HS-5 (cell line): ENCODE measurements around the gene CDC37.
A peak's percentile ranks its signal among the peaks of the same experiment; 100 is the strongest.
"Not testable (repeated sequence)": the region's sequence is repeated elsewhere in the genome, so short reads cannot be mapped to it uniquely, and the experiment has no call there.

Experiments used
- DNase-seq: peaks from one replicate; pipeline ENCODE4 v3.0.0-alpha.2; 2012; ENCODE audit warnings: low read depth

The CDC37 gene

DNA sequence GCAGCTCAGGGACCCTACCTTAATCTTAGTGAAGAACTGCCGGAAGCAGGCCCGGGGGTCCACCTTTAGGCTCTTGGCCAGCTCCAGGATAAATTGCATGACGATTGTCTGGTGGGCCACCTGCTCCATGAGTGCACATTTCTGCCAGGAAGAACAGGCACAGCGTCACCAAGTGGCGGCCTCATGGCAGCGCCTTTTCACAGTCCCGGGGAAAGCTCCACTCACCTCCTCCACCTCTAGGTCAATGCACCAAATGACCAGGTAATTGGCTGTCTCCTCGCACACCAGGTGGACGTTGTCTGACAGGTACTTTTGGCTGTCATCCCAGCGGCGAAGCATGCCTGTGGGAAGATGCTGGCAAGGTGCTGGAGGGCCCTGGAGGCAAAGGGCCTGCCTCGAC, 8.3 kb downstream of the CDC37 start:
- no peak for DNase-seq

DNA sequence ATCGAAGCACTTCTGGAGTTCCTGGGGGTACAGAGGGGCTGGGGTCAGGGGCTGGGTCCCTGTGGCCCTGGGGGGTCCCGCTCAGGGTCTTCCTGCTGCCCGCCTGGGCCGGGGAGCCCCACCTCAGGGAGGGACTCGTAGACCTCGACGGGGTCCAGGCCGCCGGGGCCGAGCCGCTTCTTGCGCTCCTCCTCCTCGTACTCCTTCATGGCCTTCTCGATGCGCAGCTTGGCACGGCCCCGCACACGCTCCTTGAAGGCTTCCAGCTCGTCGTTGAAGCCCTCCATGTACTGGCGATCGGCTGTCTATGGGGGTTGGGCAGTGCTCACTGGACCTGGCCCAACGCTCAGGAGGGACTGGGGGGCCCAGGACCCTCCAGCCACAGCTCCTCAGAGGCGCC, 10.2 kb downstream of the CDC37 start:
- DNase-seq, result no peak

DNA sequence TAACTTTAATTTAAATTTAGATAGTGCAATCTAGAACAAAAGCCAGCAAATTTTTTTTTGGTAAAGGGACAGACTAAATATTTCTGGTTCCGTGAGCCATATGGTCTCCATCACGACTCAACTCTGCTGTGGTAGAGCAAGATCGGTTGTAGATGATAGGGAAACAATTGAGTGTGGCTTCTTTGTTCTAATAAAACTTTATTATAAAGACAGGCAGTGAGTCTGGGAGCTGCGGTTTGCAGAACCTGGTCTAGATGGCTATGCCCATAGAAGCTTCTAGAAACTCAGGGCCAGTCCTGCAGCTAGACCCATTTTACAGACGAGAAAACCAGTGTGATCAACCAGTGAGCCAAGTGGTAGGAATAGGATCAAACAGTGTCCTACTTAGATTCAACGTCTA, 11.2 kb downstream of the CDC37 start:
- no peak for DNase-seq

DNA sequence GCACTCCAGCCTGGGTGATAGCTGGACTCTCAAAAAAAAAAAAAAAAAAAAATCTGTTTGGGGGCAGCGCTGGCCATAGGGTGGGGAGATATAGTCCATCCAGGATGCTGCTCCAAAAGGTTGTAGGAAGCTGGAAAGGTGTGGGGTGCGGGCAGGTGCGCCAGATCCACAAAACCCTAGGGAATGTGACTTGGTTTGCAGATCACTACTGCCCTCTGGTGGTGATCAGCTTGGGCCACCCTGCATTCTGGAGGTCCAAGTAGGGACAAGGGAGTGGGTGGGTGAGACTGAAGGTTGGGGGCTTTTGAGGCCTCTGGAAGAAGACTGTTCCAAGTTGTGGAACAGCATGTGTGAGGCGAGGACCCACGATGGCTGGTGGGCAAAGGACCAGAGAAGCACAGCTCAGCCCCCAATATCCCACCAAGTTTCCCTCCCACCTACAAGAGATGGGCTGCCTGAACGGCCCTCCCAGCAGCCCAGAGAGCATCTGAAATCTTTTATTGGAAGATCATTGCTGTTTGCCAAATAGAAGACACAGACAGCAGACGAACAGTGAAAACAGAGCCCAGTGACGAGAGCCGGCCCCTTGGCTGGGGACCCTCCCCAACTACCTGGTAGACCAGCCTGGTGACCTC, 12.6 kb downstream of the CDC37 start:
- DNase-seq, result peak; percentile 25

DNA sequence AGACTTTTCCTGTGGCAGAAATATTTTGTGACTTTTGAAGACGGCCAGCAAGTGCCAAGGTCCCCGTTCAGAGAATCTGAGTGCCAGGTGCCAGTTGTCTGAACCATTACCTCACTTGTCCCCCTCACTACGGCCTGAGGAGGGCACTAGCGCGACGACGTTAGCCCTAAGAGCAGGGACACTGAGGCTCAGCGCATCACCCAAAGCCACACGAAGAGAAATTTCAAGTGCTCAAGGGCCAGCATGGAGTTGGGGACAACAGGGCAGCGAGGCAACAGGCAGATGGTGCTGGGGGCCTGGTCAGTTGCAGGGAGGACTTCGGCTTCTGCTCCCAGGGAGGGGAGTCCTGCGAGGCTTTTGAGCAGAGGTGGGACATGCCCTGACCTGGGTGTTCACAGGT, 13.5 kb downstream of the CDC37 start:
- no peak for DNase-seq

DNA sequence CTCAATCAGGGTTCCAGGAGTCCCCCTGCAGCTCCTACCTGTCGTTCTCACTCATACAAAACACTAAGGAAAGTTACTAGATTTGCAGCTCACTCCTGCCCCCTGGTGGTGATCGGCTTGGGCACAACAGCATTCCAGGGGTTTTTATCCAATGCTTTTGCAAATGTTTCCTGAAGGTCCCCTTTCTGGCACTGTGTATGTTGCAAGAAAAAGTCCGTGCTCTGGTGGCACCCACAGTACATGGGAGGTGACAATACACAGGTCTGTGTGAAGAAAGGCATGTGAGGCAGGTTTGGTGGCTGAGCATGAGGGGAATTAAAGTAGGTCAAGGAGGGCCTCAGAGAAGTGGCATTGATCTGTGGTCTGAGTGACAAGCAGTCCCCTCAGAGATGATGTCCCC, 14.4 kb downstream of the CDC37 start:
- peak; percentile 69 for DNase-seq

DNA sequence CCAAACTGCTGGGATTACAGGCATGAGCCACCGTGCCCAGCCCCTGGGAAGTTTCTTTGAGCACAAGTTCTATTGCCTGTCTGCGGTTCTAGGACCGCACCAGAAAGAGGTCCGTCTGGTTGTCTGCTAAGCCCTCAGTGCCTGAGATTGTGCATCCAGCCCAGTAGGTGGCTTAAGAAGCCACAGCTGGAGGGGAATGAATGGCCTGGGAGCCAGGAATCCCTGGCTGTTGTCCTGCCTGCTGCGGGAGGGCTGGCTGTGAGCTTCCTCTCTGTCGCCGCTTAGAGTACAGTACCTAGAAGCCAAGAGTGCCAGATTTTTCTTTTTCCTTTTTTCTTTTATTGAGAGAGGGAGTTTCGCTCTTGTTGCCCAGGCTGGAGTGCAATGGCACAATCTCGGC, 18.8 kb downstream of the CDC37 start:
- DNase-seq, result no peak

DNA sequence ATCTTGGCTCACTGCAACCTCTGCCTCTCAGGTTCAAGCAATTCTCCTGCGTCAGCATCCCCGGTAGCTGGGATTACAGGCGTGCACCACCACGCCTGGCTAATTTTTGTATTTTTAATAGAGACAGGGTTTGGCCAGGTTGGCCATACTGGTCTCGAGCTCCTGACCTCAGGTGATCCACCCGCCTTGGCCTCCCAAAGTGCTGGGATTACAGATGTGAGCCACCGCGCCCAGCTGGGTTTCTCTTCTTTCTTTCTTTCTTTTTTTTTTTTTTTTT, 20.2 kb downstream of the CDC37 start:
- DNase-seq, result not testable (repeated sequence)

DNA sequence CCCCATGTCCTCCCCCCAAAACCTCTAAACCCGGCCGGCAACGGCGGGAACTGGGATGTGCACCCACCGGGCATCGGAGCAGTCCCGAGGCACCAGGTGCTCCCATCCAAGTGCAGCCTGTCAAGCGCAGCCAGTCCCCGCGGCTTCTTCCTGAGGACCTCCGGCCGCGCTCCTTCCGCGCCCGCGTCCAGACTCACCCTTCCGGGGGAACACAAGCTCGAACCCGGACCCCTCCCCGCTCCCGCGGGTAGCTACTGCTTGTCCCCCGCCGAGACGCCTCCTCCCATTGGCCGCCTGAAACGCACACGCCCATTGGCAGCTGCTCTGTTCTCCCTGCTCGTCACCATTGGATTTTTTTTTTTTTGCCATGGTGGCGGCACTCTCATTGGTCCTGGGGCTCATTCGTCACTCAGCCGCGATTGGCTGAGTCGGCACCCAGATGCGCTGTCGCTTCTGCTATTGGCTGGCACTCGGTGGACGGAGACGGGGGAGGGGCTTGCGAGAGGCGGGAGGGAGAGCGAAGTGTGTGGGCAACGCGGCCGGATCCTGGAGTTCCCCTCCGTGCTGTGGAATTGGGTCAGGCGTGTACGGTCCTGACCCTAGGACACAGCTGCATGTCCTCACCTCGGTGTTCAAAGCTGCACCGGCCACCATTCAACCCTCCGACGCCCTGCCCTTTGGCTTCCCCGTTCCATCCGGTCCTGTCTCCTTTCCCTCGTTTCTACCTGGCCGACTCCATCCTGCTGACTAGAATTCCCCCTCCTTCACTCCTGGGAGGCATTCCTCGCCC, 22.8 kb downstream of the CDC37 start, which contains the start of gene TYK2:
TSS of gene TYK2 (minus strand) at position 260 of the 790 bp plus-strand sequence. CDS start 2,166 bp downstream, outside the sequence.
- DNase-seq, result peak; percentile 98

DNA sequence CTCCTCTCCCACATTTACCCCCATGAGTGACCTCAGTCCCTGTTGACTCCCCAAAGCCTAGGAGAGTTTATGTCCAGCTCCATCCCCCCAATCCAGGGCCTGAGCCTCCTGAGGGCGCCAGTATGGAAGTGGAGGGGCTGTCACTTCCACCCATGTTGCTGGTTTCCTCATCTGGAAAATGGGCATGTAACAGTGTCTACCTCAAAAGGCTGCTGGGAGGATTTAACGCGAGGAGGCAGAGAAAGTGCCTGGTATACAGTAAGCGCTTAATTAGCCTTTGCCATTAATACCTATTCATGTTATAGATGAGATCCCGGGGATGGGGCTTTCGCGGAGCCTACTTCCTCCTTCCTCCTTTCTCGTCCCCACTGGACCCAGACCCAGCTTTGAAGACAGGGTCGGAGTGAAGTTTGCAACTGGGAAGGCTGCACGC, 23.4 kb downstream of the CDC37 start:
- no peak for DNase-seq

DNA sequence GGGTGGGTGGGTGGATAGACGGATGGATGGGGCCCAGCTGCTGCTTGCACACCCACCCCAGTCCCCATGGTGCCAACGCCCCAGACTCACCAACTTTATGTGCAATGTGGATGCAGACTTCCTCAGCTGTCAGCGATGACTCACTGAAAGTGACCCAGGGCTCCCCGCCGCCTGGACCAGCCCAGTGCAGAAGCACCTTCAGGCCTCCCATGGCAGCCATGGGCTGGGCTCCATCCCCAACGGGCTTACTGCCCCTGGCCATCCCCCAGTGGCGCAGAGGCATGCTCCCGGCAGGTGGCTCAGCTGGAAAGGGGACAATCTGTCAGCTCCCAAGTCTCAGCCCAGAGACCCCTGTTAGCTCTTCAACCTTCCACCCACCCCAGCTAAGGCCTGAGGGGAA, 25.2 kb downstream of the CDC37 start:
- no peak for DNase-seq

DNA sequence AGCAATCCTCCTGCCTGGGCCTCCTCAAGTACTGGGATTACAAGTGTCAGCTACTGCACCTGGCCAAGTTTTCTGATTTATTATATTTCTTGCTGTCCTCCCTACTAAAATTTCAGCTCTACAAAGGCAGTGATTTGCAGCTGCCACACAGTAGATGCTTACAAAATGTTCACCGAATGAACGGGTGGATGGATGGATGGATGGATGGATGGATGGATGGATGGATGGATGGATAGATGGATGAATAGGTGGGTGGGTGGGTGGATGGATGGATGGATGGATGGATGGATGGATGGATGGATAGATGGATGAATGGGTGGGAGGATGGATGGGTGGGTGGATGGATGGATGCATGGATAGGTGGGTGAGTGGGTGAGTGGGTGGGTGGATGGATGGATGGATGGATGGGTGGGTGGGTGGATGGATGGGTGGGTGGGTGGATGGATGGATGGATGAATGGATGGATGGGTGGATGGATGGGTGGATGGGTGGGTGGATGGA, 26.2 kb downstream of the CDC37 start:
- DNase-seq, result not testable (repeated sequence)

DNA sequence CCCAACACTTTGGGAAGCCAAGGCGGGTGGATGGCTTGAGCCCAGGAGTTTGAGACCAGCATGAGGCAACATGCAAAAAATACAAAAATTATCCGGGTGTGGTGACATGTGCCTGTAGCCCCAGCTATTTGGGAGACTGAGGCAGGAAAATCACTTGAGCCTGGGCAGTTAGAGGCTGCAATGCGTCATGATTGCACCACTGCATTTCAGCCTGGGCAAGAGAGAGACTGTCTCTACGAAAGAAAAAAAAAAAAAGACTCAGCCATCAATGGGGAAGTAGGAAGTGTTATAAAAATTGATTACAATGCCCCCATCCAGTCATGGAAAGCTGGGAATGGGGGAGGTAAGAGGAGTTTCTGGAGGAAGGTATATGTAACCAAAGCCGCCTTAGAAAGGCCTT, 28.4 kb downstream of the CDC37 start:
- no peak for DNase-seq

DNA sequence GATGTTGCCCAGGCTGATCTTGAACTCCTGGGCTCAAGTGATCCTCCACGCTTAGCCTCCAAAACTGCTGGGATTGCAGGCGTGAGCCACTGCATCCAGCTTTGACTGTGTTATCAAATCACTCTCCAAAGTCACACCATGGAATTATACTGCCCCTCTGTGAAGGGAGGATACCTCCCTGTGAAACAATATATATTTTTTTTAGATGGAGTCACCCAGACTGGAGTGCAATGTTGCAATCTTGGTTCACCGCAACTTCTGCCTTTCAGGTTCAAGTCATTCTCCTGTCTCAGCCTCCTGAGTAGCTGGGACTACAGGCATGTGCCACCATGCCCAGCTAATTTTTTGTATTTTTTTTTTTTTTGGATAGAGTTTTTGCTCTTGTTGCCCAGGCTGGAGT, 30.7 kb downstream of the CDC37 start:
- no peak for DNase-seq

DNA sequence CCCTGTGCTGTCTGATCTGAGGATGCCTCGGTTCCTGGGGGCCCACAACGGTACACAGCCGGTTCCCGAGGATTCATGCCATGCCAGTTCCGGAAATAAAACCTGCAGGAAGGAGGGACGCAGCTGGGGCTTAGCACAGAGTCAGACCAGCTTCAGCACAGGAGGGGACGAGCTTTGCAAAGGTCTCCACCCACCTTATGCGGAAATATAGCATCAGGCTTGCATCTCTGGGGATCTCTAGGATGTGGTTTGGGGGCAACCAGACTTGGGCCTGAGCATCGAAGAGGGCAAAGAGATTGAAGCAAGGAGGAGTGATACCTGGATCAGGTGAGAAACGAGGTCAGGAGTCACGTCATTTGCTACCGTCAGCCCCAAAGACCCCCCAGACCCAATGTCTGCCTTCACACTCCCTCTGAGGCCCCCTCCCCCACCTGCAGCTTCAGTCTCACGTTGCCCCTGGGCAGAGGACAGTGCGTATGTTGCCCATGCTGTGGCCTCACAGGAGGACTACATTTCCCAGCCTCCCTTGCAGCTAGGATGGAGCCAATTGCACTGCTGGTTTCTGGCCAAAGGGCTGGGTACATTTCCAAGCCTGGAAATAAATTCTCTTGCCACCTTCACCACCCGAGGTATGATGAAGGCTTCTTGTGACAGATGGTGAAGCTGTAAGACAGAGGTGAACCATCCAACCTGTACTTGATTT, 35.1 kb downstream of the CDC37 start:
- no peak for DNase-seq

DNA sequence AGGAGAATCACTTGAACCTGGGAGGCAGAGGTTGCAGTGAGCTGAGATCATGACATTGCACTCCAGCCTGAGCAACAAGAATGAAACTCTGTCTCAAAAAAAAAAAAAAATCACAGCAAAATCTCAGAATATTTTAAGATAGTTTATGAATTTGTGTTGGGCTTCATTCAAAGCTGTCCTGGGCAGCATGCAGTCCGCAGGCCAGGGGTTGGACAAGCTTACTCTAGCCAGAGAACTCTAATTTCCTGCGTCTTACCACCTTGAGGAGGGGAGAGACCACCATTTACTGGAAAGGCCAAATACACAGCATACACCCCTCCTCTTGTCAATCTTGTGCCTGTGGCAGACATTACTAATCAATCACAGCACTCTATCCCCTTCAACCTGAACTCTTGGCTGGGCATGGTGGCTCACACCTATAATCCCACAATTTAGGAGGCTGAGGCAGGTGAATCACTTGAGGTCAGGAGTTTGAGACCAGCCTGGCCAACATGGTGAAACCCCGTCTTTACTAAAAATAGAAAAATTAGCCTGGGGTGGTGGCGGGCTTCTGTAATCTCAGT, 36.3 kb downstream of the CDC37 start:
- not testable (repeated sequence) for DNase-seq

DNA sequence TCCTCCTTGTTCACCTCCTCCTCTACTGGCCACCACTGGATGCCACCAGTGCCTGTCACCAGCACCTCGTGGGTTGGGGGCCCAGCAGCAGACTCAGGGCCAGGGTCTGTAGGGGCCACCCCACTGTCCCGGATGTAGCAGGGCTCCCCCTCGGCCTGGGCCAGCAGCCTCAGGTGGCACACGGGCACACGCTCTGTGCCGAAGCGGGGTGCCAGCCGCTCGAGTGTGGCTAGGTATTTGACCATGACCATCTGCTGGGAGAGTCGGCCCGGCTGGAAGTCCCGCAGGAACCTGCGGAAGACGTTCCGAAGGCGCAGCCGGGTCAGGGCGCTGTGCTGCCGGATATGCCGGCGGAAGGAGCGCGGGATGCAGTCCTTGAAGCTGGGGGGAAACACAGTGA, 37.8 kb downstream of the CDC37 start:
- DNase-seq, result no peak

DNA sequence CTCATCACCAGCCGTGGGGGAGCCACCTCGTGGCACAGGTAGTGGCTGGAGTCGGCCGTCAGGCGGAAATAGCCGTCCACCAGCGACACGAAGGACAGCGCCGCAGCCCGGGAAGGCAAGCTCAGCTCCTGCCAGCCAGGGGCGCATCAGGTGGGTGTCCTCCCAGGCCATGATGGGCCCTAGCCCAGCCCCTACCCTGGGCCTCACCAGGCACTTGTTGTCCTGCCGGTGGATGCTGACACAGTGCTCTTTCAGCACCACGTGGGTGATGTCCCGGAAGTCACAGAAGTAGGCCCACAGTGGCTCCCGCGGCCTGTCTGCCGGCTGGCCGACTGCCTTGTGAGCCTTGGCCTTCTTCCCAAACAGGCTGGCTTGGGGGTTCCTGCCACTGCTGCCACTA, 38.7 kb downstream of the CDC37 start:
- no peak for DNase-seq

DNA sequence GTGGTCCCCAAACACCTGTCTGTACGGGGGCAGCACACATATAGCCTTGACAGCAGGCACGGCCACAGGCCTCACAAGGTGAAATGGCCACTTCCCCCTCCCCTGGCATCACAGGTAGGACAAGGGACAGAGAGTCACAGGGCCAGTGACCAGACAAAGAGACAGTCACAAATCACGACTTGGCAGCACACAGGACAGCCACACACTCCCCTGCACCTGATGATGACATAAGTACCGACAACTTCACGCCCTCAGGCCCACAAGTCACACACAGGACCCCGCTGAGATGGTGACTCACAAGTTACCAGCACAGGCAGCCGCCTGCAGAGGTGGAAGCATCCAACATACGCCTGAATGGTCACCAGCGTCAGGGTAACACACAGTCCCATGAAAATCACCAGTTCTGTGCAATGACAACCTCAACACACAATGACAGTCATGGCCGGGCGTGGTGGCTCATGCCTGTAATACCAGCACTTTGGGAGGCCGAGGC, 39.5 kb downstream of the CDC37 start:
- DNase-seq, result no peak

DNA sequence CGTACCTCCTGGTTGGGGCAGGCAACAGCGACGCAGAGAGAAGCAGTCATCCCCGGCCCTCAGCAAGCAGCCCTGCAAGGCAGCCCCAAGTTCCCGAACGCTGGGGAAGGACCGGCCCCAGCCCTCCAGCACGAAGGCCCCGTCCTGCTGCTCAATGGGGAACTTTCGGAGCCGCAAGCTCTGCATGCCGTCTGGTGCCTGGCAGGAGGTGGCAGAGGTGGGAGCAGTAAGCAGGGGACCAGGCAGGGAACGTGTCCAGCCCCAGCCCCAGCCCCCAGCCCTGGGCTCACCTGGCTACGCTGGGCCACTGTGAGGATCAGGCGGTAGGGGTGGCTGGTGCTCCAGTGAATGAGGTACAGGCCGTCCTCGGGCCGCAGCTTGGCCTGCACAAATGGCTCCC, 41.1 kb downstream of the CDC37 start:
- no peak for DNase-seq

DNA sequence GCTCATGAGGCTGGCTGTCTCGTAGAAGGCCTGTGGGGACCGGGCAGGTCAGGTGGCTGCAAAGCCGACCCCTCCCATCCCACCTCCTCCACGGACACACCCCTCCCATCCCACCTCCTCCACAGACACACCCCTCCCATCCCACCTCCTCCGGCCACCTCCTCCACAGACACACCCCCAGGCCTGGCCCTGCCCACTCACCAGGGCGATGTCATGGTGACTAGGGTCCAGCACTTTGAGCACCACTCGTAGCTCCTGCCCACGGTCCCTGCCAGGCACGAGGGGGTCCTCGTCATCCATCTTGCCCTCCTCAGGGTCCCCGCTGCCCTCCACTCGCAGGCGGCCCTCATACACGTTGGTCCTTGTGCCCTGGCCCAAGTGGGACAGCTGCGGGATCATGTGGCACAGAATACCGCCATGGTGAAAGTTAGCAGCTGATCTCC, 41.8 kb downstream of the CDC37 start:
- DNase-seq, result no peak

DNA sequence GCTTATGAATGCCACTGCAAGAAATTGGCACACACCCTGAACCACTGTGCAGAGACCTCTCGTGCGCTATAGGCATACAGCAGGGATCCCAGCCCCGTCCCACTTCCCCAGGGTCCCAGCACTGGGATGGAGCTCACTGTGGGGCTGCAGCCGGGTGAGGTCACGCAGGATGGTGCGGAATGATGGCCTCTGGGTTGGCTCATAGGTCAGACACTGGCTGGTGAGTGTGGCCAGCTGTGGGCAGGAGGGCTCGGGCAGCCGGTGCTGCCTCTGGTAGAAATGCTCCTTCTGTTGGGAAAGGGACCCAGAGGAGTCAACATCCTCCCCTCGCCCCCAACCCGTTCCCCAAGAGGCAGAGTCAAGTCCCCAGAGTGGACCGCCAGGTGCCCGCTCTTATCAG, 46.9 kb downstream of the CDC37 start:
- DNase-seq, result no peak
